KMS-11 (cell line): ENCODE data around the gene PPP4R2.

Experiments
- H2AFZ ChIP-seq: fragments of 200-600 bp; sonication (generic); 2 replicates; pipeline ENCODE4 v1.6.1; 2016; ENCODE audit warnings: antibody characterized with exemption, mixed run types, low read depth
- H3K27ac ChIP-seq: fragments of 200-600 bp; sonication (generic); 2 replicates; pipeline ENCODE4 v1.6.1; 2016; ENCODE audit warnings: mild to moderate bottlenecking, mixed run types
- H3K27me3 ChIP-seq: fragments of 200-600 bp; sonication (generic); 2 replicates; pipeline ENCODE4 v1.6.1; 2017; ENCODE audit warnings: mild to moderate bottlenecking, low read depth, mixed run types, moderate library complexity; ENCODE audit not compliant: insufficient read depth
- H3K36me3 ChIP-seq: fragments of 200-600 bp; sonication (generic); 2 replicates; pipeline ENCODE4 v1.6.1; 2017; ENCODE audit warnings: mild to moderate bottlenecking, mixed run types; ENCODE audit not compliant: insufficient read depth
- H3K4me1 ChIP-seq: fragments of 200-600 bp; sonication (generic); 2 replicates; pipeline ENCODE4 v1.6.1; 2016; ENCODE audit warnings: mild to moderate bottlenecking, low read depth, mixed run types; ENCODE audit not compliant: poor library complexity, severe bottlenecking
- H3K4me2 ChIP-seq: fragments of 200-600 bp; sonication (generic); 2 replicates; pipeline ENCODE4 v1.7.0; 2016; ENCODE audit warnings: mild to moderate bottlenecking, mixed run types
- H3K4me3 ChIP-seq: fragments of 200-600 bp; sonication (generic); IDR thresholded peaks from 2 replicates; pipeline ENCODE4 v1.6.1; 2017; ENCODE audit warnings: low read depth, low read length, mixed read lengths; ENCODE audit not compliant: insufficient read depth
- H3K79me2 ChIP-seq: fragments of 200-600 bp; sonication (generic); 2 replicates; pipeline ENCODE4 v1.6.1; 2016; ENCODE audit warnings: low read depth, mixed run types; ENCODE audit not compliant: insufficient read depth
- H3K9ac ChIP-seq: fragments of 200-600 bp; sonication (generic); 2 replicates; pipeline ENCODE4 v1.6.1; 2016; ENCODE audit warnings: mild to moderate bottlenecking, mixed run types
- H4K20me1 ChIP-seq: fragments of 200-600 bp; sonication (generic); 2 replicates; pipeline ENCODE4 v1.6.1; 2016; ENCODE audit warnings: mild to moderate bottlenecking, mixed run types; ENCODE audit not compliant: insufficient read depth
- TF ChIP-seq, protein P1 (sequence below): fragments of 200-600 bp; sonication (generic); conservative IDR thresholded peaks from 2 replicates; pipeline ENCODE4 v1.6.1; 2017; ENCODE audit warnings: low read depth, mild to moderate bottlenecking, antibody characterized with exemption, low read length, moderate library complexity, mixed read lengths

PPP4R2 gene

DNA sequence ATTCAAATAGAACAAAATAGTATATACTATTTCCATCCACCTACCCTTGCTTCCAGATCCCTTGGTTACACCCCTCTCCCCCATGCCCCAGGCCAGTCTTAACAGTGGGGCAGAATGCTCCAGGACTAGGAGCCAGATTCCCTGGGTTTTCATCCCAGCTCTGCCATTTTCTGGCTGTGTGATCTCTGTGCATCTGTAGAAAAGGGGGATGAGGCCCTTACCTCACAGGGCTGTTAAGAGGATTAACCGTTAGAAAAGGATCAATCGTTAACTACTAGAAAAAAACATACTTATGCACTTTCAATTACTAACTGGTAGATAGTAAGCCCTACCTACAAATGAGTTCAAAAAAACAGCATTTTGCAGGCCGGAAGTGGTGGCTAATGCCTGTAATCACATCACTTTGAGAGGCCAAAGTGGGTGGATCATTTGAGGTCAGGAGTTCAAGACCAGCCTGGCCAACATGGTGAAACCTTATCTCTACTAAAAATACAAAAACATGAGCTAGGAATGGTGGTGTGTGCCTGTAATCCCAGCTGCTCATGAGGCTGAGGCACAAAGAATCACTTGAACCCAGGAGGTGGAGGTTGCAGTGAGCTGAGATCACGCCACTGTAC lies 76.6 kb downstream of the PPP4R2 start:
- Histone ChIP-seq H3K36me3 (no peaks in the 10 kb centered on the region), H3K4me1 (no peaks in the 10 kb centered on the region), H3K27ac (no peak overlapping the region), H3K4me2 (no peak overlapping the region), H2AFZ (no peak overlapping the region), H3K9ac (no peak overlapping the region), H4K20me1 (no peaks in the 10 kb centered on the region), H3K79me2 (no peaks in the 10 kb centered on the region), H3K4me3 (no peak overlapping the region), H3K27me3 (no peaks in the 10 kb centered on the region)
- TF ChIP-seq, protein P1, sequence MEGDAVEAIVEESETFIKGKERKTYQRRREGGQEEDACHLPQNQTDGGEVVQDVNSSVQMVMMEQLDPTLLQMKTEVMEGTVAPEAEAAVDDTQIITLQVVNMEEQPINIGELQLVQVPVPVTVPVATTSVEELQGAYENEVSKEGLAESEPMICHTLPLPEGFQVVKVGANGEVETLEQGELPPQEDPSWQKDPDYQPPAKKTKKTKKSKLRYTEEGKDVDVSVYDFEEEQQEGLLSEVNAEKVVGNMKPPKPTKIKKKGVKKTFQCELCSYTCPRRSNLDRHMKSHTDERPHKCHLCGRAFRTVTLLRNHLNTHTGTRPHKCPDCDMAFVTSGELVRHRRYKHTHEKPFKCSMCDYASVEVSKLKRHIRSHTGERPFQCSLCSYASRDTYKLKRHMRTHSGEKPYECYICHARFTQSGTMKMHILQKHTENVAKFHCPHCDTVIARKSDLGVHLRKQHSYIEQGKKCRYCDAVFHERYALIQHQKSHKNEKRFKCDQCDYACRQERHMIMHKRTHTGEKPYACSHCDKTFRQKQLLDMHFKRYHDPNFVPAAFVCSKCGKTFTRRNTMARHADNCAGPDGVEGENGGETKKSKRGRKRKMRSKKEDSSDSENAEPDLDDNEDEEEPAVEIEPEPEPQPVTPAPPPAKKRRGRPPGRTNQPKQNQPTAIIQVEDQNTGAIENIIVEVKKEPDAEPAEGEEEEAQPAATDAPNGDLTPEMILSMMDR: no peak

DNA sequence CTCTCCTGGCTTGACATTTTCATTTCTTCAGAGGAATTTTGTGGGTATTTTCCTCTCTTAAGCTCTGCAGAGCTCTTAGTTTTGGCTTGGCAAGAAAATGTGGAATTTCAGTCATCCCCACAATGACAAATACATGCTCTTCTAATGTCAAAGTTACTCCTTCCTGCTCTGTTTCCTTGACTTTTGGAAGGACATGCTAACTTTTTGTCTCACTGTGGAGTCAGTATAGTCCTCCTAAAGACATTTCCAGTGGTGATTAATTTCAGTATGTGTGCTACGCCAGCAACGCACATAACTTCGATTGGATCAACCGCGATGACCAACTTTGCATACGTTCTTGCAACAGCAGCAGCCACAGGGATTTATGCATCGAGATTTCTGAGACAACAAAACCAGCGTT lies 78.2 kb downstream of the PPP4R2 start:
- H3K4me2 ChIP-seq: no peak overlapping the region
- H3K9ac ChIP-seq: no peak overlapping the region
- no peaks in the 10 kb centered on the region for H3K36me3 ChIP-seq
- no peaks in the 10 kb centered on the region for H3K4me1 ChIP-seq
- H3K27me3 ChIP-seq: no peaks in the 10 kb centered on the region
- TF ChIP-seq, protein P1: no peak
- no peak overlapping the region for H3K27ac ChIP-seq
- no peak overlapping the region for H2AFZ ChIP-seq
- no peak overlapping the region for H3K4me3 ChIP-seq
- H4K20me1 ChIP-seq: no peaks in the 10 kb centered on the region
- no peaks in the 10 kb centered on the region for H3K79me2 ChIP-seq

DNA sequence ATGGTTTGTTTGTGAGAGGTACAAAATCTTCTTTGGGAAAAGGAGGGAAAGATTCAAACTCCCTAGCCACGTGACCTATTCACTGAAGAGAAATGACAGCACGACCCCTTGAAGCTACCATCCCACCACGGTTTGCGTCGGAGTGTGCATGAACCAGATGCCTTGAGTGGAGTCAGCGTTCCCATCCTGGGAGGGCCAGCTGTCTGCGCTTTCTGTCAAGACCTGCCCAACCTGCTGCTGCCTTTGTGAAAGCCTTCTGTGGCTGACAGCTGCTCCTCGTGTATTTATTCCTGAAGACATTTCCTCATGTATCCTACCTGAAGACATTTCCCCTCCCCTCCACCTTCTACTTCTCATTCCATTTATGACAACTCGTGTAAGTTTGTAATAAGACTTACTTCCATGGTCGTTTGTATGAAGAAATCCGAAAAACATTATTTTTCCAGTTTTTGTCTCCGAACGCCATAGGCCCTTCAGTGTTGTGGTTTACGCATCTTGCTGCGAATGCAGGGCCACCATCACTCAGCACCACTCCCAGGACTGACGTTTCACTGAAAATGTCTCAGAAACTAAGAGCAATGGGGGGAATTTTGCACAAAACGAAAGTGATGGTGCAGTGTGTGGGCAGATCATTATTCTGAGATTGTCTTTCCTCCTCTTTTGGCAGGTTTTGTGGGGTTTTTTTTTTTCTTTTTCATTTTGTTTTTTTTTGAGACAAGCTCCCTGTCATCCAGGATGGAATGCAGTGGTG lies 83.8 kb downstream of the PPP4R2 start:
- Histone ChIP-seq H3K9ac (no peak overlapping the region), H3K27me3 (no peaks in the 10 kb centered on the region), H3K79me2 (no peaks in the 10 kb centered on the region), H4K20me1 (no peaks in the 10 kb centered on the region), H3K4me1 (no peaks in the 10 kb centered on the region), H2AFZ (no peak overlapping the region), H3K36me3 (no peaks in the 10 kb centered on the region), H3K4me2 (no peak overlapping the region), H3K27ac (no peak overlapping the region), H3K4me3 (no peak overlapping the region)
- TF ChIP-seq, protein P1: no peak

DNA sequence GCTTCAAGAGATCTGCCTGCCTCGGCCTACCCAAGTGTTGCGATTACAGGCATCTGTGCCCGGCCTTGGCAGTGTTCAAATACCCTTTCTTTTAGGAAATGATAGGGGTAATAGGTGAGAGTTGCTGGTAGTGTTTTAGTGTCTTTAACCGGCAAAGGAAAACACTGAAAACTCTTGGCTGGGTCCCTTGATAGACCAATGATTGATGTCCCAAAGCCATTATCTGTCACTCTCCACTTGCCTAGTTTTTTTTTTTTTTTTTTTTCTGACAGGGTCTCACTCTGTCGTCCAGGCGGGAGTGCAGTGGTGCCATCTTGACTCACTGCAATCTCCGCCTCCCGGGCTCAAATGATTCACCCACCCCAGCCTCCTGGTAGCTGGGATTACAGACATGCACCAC lies 84.5 kb downstream of the PPP4R2 start:
- Histone ChIP-seq H3K4me3 (no peak overlapping the region), H3K36me3 (no peaks in the 10 kb centered on the region), H3K9ac (no peak overlapping the region), H2AFZ (no peak overlapping the region), H3K27ac (no peak overlapping the region), H3K79me2 (no peaks in the 10 kb centered on the region), H3K4me2 (no peak overlapping the region), H4K20me1 (no peaks in the 10 kb centered on the region), H3K27me3 (no peaks in the 10 kb centered on the region), H3K4me1 (peaks cover 4% of the 10 kb centered on the region)
- TF ChIP-seq, protein P1: no peak
